Stimulated activated CD4-positive, alpha-beta T cell treated with anti-CD3 and anti-CD28 coated beads, Interleukin-1b, Interleukin-23, amount 100 ng/mL, for 24 hours (primary cell): ENCODE results near the gene UGT1A10.
"Not testable (repeated sequence)": the region's sequence is repeated elsewhere in the genome, so short reads cannot be mapped to it uniquely, and the experiment has no call there.

Experiments used
- DNase-seq, 4 experiments: peaks; one replicate each; pipeline ENCODE4 v3.0.0-alpha.2; 2020; ENCODE audit warnings: low read depth in 4 of 4, low spot score in 1 of 4

Gene UGT1A10

GRCh38 chr2:233655043-233655442, 18.8 kb downstream of the UGT1A10 start:
- no peak for DNase-seq

GRCh38 chr2:233655943-233656342, 19.7 kb downstream of the UGT1A10 start:
- DNase-seq = not testable (repeated sequence)

- DNase-seq = no peak
Observed at GRCh38 chr2:233656443-233656842, 20.2 kb downstream of the UGT1A10 start.

GRCh38 chr2:233658610-233659009, 22.4 kb downstream of the UGT1A10 start:
- no peak for DNase-seq

- no peak for DNase-seq
Observed at GRCh38 chr2:233663911-233664310, 27.7 kb downstream of the UGT1A10 start.

- DNase-seq = no peak
Observed at GRCh38 chr2:233668605-233669260, 32.5 kb downstream of the UGT1A10 start.

- no peak for DNase-seq
Observed at GRCh38 chr2:233671290-233672161, 35.3 kb downstream of the UGT1A10 start, which contains the start of gene UGT1A9. Gene UGT1A9 (plus strand): TSS chr2:233671898. CDS start chr2:233671935, 37 bp downstream.

- DNase-seq = no peak
Observed at GRCh38 chr2:233672886-233673285, 36.6 kb downstream of the UGT1A10 start.

GRCh38 chr2:233673896-233674295, 37.6 kb downstream of the UGT1A10 start:
- no peak for DNase-seq

- no peak for DNase-seq
Observed at GRCh38 chr2:233674314-233674713, 38.1 kb downstream of the UGT1A10 start.

GRCh38 chr2:233674995-233675394, 38.7 kb downstream of the UGT1A10 start:
- no peak for DNase-seq

- no peak for DNase-seq
Observed at GRCh38 chr2:233676046-233676445, 39.8 kb downstream of the UGT1A10 start.

- DNase-seq = no peak
Observed at GRCh38 chr2:233679196-233679595, 42.9 kb downstream of the UGT1A10 start.

- DNase-seq = no peak
Observed at GRCh38 chr2:233680361-233681045, 44.3 kb downstream of the UGT1A10 start.

GRCh38 chr2:233681521-233682099, 45.4 kb downstream of the UGT1A10 start, which contains the start of gene UGT1A7:
Gene UGT1A7 (plus strand): TSS chr2:233681901. CDS start chr2:233681938, 37 bp downstream.
- DNase-seq = no peak

- DNase-seq = no peak
Observed at GRCh38 chr2:233684640-233685039, 48.4 kb downstream of the UGT1A10 start.

GRCh38 chr2:233686928-233687327, 50.7 kb downstream of the UGT1A10 start:
- DNase-seq = no peak

GRCh38 chr2:233688341-233688740, 52.1 kb downstream of the UGT1A10 start:
- no peak for DNase-seq

GRCh38 chr2:233689031-233689430, 52.8 kb downstream of the UGT1A10 start:
- DNase-seq = no peak

- DNase-seq = no peak
Observed at GRCh38 chr2:233689501-233689900, 53.3 kb downstream of the UGT1A10 start.

- DNase-seq = no peak
Observed at GRCh38 chr2:233690444-233690843, 54.2 kb downstream of the UGT1A10 start.
